ENCODE data around the gene CNDP2. TPM values are rescaled to one million over a fixed set of nuclear protein-coding genes. Genes with fewer than 3 reads are reported as not detected.

CNDP2 gene
- total RNA-seq, 2 donors from 2014 or later, result 71.1 to 79.4 TPM

- DNase-seq (no peak), ATAC-seq (no peak)
- intact Hi-C loops (cut with DNase I), result no loop called here
These were observed 30.4 kb upstream of the CNDP2 start for GRCh38 chr18:74465775-74466174.

- no peak for DNase-seq
- intact Hi-C loops (cut with DNase I), result no loop called here
- peak; percentile 55 to 91 for ATAC-seq
These were observed 27.6 kb upstream of the CNDP2 start for GRCh38 chr18:74468547-74469061.

DNA sequence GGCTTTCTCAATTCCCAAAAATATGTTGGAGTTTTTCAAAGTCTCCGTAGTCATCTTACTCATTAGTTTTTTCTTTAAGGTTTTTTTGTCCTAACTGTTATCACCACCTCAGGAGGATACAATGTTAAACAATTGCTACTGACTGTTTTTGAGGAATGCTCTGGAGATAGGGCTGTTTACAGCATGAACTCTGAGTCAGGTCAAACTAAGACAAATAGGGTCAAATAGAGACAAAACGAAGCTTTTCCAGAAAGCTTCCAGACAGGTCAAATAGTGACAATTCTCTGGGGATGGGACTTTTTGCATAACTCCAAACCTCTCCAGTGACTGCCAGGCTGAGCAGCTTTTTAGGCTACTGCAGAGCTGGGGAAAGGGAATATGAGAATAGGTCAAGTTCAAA is 23.9 kb upstream of the CNDP2 start:
- no peak for DNase-seq
- intact Hi-C loops (cut with DNase I), result no loop called here
- ATAC-seq, result no peak

DNA sequence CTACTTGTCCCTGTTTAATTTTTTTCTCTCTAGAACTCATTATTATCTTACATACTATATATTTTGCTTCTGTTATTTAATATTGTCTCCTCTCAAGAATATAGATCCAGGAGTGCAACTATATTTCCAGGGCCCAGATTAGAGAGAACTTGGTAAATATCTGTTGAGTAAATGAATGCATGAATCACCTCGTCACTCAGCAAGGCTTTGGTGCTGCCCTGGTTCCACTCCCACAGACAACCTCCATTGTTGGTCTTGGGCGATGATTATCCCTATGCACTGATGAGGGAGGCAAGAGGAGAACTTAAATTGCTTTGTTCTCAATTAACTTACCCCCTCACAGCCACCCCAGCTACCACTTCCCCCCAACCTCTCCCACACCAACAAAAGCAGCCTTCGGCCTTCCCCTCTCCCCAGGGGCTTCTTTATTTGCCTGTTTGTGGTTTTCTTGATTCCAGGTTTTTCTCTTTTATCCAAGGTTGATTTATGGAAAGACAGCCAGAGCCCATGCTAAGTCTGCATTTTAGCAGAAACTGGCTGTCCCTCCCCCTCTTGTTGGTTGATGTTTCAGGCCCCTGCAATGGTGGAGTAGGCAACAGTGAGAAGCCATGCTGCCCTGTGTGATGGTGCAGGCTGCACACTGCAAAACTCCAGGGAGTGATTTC is 22.1 kb upstream of the CNDP2 start:
- ATAC-seq (no peak), DNase-seq (no peak)
- intact Hi-C loops (cut with DNase I), result no loop called here

- intact Hi-C loops (cut with DNase I), result loop anchor here (1.0 to 5.0 kb wide), 3 partner anchors 119 to 279 kb away; no protein-coding TSS in a partner anchor
- DNase-seq (peak; percentile 43), ATAC-seq (peak in 1 of 2 donors; percentile 26)
These were observed 20.0 kb upstream of the CNDP2 start for GRCh38 chr18:74476140-74476539.

DNA sequence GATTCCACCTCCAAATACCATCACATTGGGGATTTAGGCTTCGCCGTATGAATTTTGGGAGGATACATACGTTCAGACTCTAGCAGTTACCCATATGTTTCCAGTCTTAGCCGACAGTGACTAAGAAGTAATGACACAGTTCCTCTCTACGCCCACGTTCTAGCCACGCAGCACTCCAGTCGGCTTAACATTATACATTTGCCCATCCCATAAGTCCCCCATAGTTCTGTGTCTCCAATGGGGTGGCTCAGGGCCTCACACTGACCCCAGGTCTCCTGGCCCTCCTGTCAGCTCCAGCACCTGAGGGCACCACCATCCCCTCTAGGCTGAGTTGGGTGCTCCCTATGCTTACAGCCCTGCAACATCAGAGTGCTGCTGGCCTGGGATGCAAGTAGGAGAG is 18.4 kb upstream of the CNDP2 start:
- intact Hi-C loops (cut with DNase I), result loop anchor here (5.0 kb wide), 2 partner anchors 120 to 280 kb away; no protein-coding TSS in a partner anchor
- ATAC-seq (no peak), DNase-seq (no peak)

DNA sequence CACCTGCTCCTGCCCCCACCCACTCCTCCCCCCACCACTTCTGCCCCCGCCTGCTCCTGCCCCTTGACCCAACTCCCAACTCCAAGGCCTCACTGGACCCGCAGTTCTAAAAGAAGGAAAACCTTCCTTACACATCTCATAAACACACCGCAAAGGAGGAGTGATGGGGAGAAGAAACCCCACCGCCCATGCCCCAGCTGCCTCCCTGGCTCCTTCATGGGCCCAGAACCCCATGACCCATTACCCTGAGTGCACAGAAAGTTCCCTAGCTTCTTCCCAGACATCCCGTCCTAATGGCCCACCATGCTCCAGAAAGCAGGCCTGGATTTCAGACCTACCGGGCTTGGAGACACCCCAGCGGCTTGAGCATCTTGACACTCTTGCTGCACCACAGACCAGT is 17.8 kb upstream of the CNDP2 start:
- DNase-seq, result no peak
- no peak for ATAC-seq
- intact Hi-C loops (cut with DNase I), result loop anchor here (5.0 kb wide), 2 partner anchors 121 to 281 kb away; no protein-coding TSS in a partner anchor

GRCh38 chr18:74478880-74479279 is 17.3 kb upstream of the CNDP2 start:
- intact Hi-C loops (cut with DNase I), result loop anchor here (5.0 kb wide), 2 partner anchors 122 to 282 kb away; no protein-coding TSS in a partner anchor
- no peak for ATAC-seq
- DNase-seq, result no peak

DNA sequence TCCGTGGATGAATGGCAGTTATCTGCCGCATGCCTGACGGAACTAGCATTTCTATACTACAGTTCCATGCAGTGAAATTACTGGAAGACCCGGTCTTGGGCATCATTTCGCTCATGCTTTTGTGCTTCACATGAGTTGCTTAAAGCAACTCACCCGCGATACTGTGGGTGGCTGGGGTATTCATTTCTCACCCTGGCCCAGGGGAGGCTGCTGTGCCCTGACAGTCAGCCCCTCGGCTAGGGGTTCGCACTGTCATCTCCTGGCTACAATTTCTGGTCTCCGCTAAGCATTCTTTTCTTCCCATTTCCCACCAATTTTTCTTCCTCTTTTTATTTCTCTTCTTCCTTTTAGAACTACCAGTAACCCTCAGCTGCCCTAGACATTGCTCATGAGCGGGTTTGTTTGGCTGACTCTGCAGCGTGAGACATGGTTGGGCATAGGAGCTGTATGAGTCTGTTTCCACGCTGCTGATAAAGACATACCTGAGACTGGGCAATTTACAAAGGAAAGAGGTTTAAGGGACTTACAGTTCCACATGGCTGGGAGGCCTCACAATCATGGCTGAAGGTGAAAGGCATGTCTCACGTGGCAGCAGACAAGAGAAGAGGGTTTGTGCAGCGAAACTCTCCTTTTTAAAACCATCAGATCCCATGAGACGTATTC is 16.5 kb upstream of the CNDP2 start:
- no peak for DNase-seq
- intact Hi-C loops (cut with DNase I), result loop anchor here (5.0 kb wide), 2 partner anchors 122 to 282 kb away; no protein-coding TSS in a partner anchor
- ATAC-seq, result peak in 1 of 2 donors; percentile 33

GRCh38 chr18:74480149-74480651 is 16.0 kb upstream of the CNDP2 start:
- DNase-seq (no peak), ATAC-seq (no peak)
- intact Hi-C loops (cut with DNase I), result no loop called here

- DNase-seq, result no peak
- no peak for ATAC-seq
- intact Hi-C loops (cut with DNase I), result no loop called here
These were observed 13.5 kb upstream of the CNDP2 start for GRCh38 chr18:74482697-74483096.

- intact Hi-C loops (cut with DNase I), result no loop called here
- peak in 1 of 2 donors; percentile 19 for ATAC-seq
- DNase-seq, result no peak
These were observed 9.9 kb upstream of the CNDP2 start for GRCh38 chr18:74486119-74486849.

- intact Hi-C loops (cut with DNase I), result no loop called here
- ATAC-seq, result no peak
- no peak for DNase-seq
These were observed 7.8 kb upstream of the CNDP2 start for GRCh38 chr18:74488354-74488753.

DNA sequence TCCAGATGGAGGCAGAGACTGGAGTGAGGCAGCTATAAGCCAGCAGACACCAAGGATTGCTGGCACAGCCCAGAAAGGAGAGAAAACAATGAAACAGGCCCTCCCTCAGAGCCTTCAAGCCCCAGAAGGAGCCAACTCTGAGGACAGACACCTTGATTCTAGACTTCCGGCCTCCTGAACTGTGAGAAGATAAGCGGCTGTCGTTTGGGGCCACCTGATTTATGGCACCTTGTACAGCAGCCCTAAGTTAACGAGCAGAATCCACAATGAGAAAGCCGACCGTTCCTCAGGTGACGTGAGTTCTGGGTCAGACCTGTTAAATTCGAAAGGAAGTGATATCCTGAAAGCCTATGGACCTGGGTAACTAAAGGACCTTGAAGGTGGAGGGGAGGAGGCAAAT is 7.3 kb upstream of the CNDP2 start:
- DNase-seq, result no peak
- no peak for ATAC-seq
- intact Hi-C loops (cut with DNase I), result no loop called here

DNA sequence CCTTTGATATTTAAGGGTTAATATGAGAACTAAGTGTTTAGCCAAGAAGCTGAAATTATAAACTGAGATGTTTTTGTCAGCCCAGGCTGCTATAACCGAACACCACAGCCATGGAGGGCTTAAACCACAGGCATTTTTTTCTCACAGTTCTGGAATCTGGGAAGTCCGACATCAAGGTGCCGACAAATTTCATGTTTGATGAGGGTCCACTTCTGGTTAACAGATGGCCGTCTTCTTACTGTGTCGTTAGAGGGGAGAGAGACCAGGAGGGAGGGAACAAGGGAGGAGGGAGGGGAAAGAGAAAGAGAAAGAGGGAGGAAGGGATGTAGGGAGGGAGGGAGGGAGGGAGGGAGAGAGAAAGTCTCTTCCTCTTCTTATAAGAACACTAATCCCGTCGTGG is 6.5 kb upstream of the CNDP2 start:
- intact Hi-C loops (cut with DNase I), result loop anchor here in 1 of 2 donors (5.0 to 10.0 kb wide), 2 partner anchors 55 to 137 kb away; no protein-coding TSS in a partner anchor
- DNase-seq (no peak), ATAC-seq (no peak)

DNA sequence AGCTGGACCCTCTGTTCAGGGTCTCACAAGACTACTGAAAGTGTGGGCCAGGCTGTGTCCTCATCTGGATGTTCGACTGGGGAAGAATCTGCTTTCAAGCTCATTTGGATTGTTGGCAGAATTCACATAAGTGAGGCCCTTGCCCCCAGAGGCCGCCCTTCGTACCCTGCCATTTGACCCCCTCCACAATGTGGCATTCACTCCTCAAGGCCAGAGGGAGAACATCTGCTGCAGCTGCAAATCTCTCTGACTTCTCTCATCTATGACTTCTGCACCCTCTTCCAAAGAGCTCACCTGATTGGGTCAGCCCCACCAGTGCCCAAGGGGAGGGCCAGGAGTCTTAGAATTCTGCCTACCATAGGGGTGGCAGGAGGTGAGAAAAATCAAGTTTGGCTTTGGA is 3.9 kb upstream of the CNDP2 start:
- DNase-seq, result no peak
- ATAC-seq, result no peak
- intact Hi-C loops (cut with DNase I), result loop anchor here in 1 of 2 donors (5.0 to 10.0 kb wide), 2 partner anchors 53 to 140 kb away; no protein-coding TSS in a partner anchor

- DNase-seq (no peak), ATAC-seq (no peak)
- intact Hi-C loops (cut with DNase I), result loop anchor here in 1 of 2 donors (5.0 to 10.0 kb wide), 2 partner anchors 51 to 141 kb away; no protein-coding TSS in a partner anchor
These were observed 2.5 kb upstream of the CNDP2 start for GRCh38 chr18:74493689-74494088.

DNA sequence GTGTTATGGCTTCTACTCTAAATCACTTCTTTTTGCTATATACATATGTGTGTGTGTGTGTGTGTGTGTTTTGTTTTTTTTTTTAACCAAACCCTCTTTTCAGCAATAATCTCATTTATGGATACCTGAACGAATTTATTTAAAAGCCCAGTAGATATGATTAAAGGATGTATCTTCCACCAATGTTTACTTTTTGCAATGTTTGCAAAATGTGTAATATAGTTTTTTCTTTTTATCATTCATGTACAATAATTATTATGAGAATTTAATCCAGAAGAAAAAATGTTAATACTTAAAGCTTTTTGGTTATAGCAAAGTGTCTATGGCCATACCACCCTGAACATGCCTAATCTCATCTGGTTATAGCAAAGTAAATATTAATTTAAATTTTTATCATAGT is 1.6 kb upstream of the CNDP2 start:
- ATAC-seq (no peak), DNase-seq (no peak)
- intact Hi-C loops (cut with DNase I), result loop anchor here in 1 of 2 donors (5.0 to 10.0 kb wide), 2 partner anchors 50 to 142 kb away; no protein-coding TSS in a partner anchor
